ENCODE results near the gene GLRA2. TPM values are rescaled to one million over a fixed set of nuclear protein-coding genes. Genes with fewer than 3 reads are reported as not detected.

GLRA2 gene
- not detected for total RNA-seq

- peaks cover 11 to 21% of the 10 kb centered on the region in 2 donors for H3K27me3 Mint-ChIP-seq
- H3K4me1 Mint-ChIP-seq (ENCODE audit: low read depth in 2 of 2): peaks cover 0 to 2% of the 10 kb centered on the region in 2 donors
- H3K9me3 Mint-ChIP-seq: peaks cover 7% of the 10 kb centered on the region
- no peak within 1 kb of the TSS for H3K4me3 Mint-ChIP-seq
- DNase-seq (ENCODE audit: low spot score): no peak
- ATAC-seq: no peak
- no peaks in the 10 kb centered on the region for H3K36me3 Mint-ChIP-seq
- H3K27ac Mint-ChIP-seq: no peak within 1 kb of the TSS
Measured at GRCh38 chrX:14529290-14529989, at the start of gene GLRA2. Gene GLRA2, plus strand, starts transcription at chrX:14529536. Its CDS starts 522 bp downstream, at chrX:14530058.

GRCh38 chrX:14489437-14489836 lies 39.9 kb upstream of the GLRA2 start:
- Mint-ChIP-seq H3K27me3 (peaks cover 0 to 16% of the 10 kb centered on the region in 2 donors), H3K36me3 (no peaks in the 10 kb centered on the region), H3K4me1 (ENCODE audit: low read depth in 2 of 2) (no peaks in the 10 kb centered on the region), H3K4me3 (no peak overlapping the region), H3K9me3 (no peaks in the 10 kb centered on the region), H3K27ac (no peak overlapping the region)
- DNase-seq (ENCODE audit: low spot score) (no peak), ATAC-seq (no peak)

- H3K36me3 Mint-ChIP-seq: no peaks in the 10 kb centered on the region
- no peaks in the 10 kb centered on the region for H3K9me3 Mint-ChIP-seq
- H3K4me1 Mint-ChIP-seq (ENCODE audit: low read depth in 2 of 2): peaks cover 1 to 4% of the 10 kb centered on the region in 2 donors
- H3K4me3 Mint-ChIP-seq: no peak overlapping the region
- H3K27me3 Mint-ChIP-seq: peaks cover 0 to 13% of the 10 kb centered on the region in 2 donors
- H3K27ac Mint-ChIP-seq: no peak overlapping the region
- DNase-seq (ENCODE audit: low spot score): no peak
- no peak for ATAC-seq
Measured at GRCh38 chrX:14491689-14492088, 37.6 kb upstream of the GLRA2 start.

GRCh38 chrX:14496674-14497073 lies 32.7 kb upstream of the GLRA2 start:
- H3K4me3 Mint-ChIP-seq: peak overlapping the region; percentile 82
- no peaks in the 10 kb centered on the region for H3K9me3 Mint-ChIP-seq
- no peak for DNase-seq (ENCODE audit: low spot score)
- peaks cover 12 to 21% of the 10 kb centered on the region in 2 donors for H3K4me1 Mint-ChIP-seq (ENCODE audit: low read depth in 2 of 2)
- ATAC-seq: no peak
- peaks cover 2 to 6% of the 10 kb centered on the region in 2 donors for H3K27me3 Mint-ChIP-seq
- H3K27ac Mint-ChIP-seq: peak overlapping the region; percentile 69 to 86
- no peaks in the 10 kb centered on the region for H3K36me3 Mint-ChIP-seq

- peak overlapping the region; percentile 69 to 86 for H3K27ac Mint-ChIP-seq
- DNase-seq (ENCODE audit: low spot score): no peak
- H3K36me3 Mint-ChIP-seq: no peaks in the 10 kb centered on the region
- H3K9me3 Mint-ChIP-seq: no peaks in the 10 kb centered on the region
- ATAC-seq: peak; percentile 72 to 88
- H3K4me3 Mint-ChIP-seq: peak overlapping the region; percentile 82
- peaks cover 2 to 11% of the 10 kb centered on the region in 2 donors for H3K27me3 Mint-ChIP-seq
- H3K4me1 Mint-ChIP-seq (ENCODE audit: low read depth in 2 of 2): peaks cover 12 to 21% of the 10 kb centered on the region in 2 donors
Measured at GRCh38 chrX:14497184-14497666, 32.1 kb upstream of the GLRA2 start.

- peaks cover 8 to 11% of the 10 kb centered on the region in 2 donors for H3K27me3 Mint-ChIP-seq
Measured at GRCh38 chrX:14501327-14501726, 28.0 kb upstream of the GLRA2 start.

GRCh38 chrX:14504960-14505538 lies 24.3 kb upstream of the GLRA2 start:
- peaks cover 12 to 21% of the 10 kb centered on the region in 2 donors for H3K27me3 Mint-ChIP-seq

More at GRCh38 chrX:14501327-14501726, 28.0 kb upstream of the GLRA2 start:
- no peak overlapping the region for H3K27ac Mint-ChIP-seq
- peaks cover 12 to 17% of the 10 kb centered on the region in 2 donors for H3K4me1 Mint-ChIP-seq (ENCODE audit: low read depth in 2 of 2)
- no peak overlapping the region for H3K4me3 Mint-ChIP-seq
- DNase-seq (ENCODE audit: low spot score): no peak
- H3K36me3 Mint-ChIP-seq: no peaks in the 10 kb centered on the region
- ATAC-seq: no peak
- no peaks in the 10 kb centered on the region for H3K9me3 Mint-ChIP-seq

GRCh38 chrX:14505648-14506047 lies 23.7 kb upstream of the GLRA2 start:
- Mint-ChIP-seq H3K27ac (no peak overlapping the region), H3K4me1 (ENCODE audit: low read depth in 2 of 2) (no peaks in the 10 kb centered on the region), H3K4me3 (no peak overlapping the region), H3K27me3 (peaks cover 12 to 23% of the 10 kb centered on the region in 2 donors), H3K9me3 (no peaks in the 10 kb centered on the region), H3K36me3 (no peaks in the 10 kb centered on the region)
- no peak for DNase-seq (ENCODE audit: low spot score)
- ATAC-seq: no peak

More at GRCh38 chrX:14504960-14505538, 24.3 kb upstream of the GLRA2 start:
- Mint-ChIP-seq H3K4me3 (no peak overlapping the region), H3K9me3 (no peaks in the 10 kb centered on the region), H3K27ac (no peak overlapping the region), H3K36me3 (no peaks in the 10 kb centered on the region), H3K4me1 (ENCODE audit: low read depth in 2 of 2) (no peaks in the 10 kb centered on the region)
- no peak for ATAC-seq
- no peak for DNase-seq (ENCODE audit: low spot score)

- Mint-ChIP-seq H3K36me3 (no peaks in the 10 kb centered on the region), H3K27ac (no peak overlapping the region), H3K9me3 (no peaks in the 10 kb centered on the region), H3K4me3 (no peak overlapping the region), H3K27me3 (peaks cover 11 to 15% of the 10 kb centered on the region in 2 donors), H3K4me1 (ENCODE audit: low read depth in 2 of 2) (no peaks in the 10 kb centered on the region)
- ATAC-seq: no peak
- DNase-seq (ENCODE audit: low spot score): no peak
Measured at GRCh38 chrX:14506866-14507265, 22.5 kb upstream of the GLRA2 start.

- no peak for ATAC-seq
- Mint-ChIP-seq H3K9me3 (no peaks in the 10 kb centered on the region), H3K27me3 (peaks cover 11 to 20% of the 10 kb centered on the region in 2 donors), H3K27ac (no peak overlapping the region), H3K4me3 (no peak overlapping the region), H3K4me1 (ENCODE audit: low read depth in 2 of 2) (no peaks in the 10 kb centered on the region), H3K36me3 (no peaks in the 10 kb centered on the region)
- no peak for DNase-seq (ENCODE audit: low spot score)
Measured at GRCh38 chrX:14508025-14508690, 21.2 kb upstream of the GLRA2 start.

- H3K36me3 Mint-ChIP-seq: no peaks in the 10 kb centered on the region
- DNase-seq (ENCODE audit: low spot score): no peak
- H3K27ac Mint-ChIP-seq: no peak overlapping the region
- no peaks in the 10 kb centered on the region for H3K4me1 Mint-ChIP-seq (ENCODE audit: low read depth in 2 of 2)
- H3K27me3 Mint-ChIP-seq: peaks cover 8 to 21% of the 10 kb centered on the region in 2 donors
- H3K9me3 Mint-ChIP-seq: no peaks in the 10 kb centered on the region
- ATAC-seq: no peak
- H3K4me3 Mint-ChIP-seq: no peak overlapping the region
Measured at GRCh38 chrX:14509325-14510057, 19.8 kb upstream of the GLRA2 start.

GRCh38 chrX:14528629-14529289 lies 577 bp upstream of the GLRA2 start:
- DNase-seq (ENCODE audit: low spot score) (no peak), ATAC-seq (no peak)
- H3K27me3 Mint-ChIP-seq: peaks cover 11 to 19% of the 10 kb centered on the region in 2 donors
- H3K4me3 Mint-ChIP-seq: no peak overlapping the region
- no peaks in the 10 kb centered on the region for H3K36me3 Mint-ChIP-seq
- H3K27ac Mint-ChIP-seq: no peak overlapping the region
- H3K9me3 Mint-ChIP-seq: peaks cover 7% of the 10 kb centered on the region
- H3K4me1 Mint-ChIP-seq (ENCODE audit: low read depth in 2 of 2): peaks cover 0 to 2% of the 10 kb centered on the region in 2 donors

- H3K27ac Mint-ChIP-seq: no peak overlapping the region
- no peaks in the 10 kb centered on the region for H3K9me3 Mint-ChIP-seq
- H3K27me3 Mint-ChIP-seq: peaks cover 5 to 14% of the 10 kb centered on the region in 2 donors
- ATAC-seq (no peak), DNase-seq (ENCODE audit: low spot score) (no peak)
- H3K4me3 Mint-ChIP-seq: no peak overlapping the region
- H3K4me1 Mint-ChIP-seq (ENCODE audit: low read depth in 2 of 2): peaks cover 0 to 2% of the 10 kb centered on the region in 2 donors
- no peaks in the 10 kb centered on the region for H3K36me3 Mint-ChIP-seq
Measured at GRCh38 chrX:14533867-14534266, 4.5 kb downstream of the GLRA2 start.
